Loucy (cell line): Measurements from ENCODE around the gene LRRN2.

Experiments used
- CTCF ChIP-seq: fragments of 200-600 bp; sonication (generic); conservative IDR thresholded peaks from 2 replicates; pipeline ENCODE4 v1.5.1; 2014; ENCODE audit warnings: mild to moderate bottlenecking, antibody characterized with exemption, low read length
- EZH2phosphoT487 ChIP-seq: fragments of 200-600 bp; IDR thresholded peaks from 2 replicates; pipeline ENCODE4 v1.6.1; 2018; ENCODE audit warnings: antibody characterized with exemption, mild to moderate bottlenecking, moderate library complexity, borderline replicate concordance

DNA sequence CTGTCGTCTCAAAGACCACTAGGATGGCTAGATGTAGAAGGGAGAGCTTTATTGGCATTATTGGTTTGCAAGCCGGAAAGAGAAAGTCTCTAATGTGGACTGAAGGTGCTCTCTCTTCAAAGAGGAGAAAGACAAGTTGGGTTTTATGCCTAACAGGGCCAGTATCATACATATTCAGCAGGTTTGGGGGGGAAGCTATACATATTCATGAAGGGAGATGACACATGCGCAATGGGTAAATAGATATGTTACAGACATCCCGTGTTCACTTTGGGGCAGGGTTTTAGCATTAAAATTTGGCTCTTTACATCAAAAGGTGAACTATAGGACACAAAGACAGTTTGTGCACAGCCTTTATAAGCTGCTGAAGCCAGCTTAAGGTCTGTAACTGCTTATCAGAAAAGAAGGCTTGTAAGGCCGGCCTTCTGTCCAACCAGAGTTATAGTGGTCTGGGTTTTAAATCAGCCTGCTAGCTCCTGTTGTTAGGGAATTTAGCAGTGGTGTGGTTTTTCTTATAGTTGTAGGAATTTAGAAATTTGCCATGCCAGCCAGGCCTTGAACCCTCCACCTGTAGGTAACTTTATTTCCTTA lies 46.5 kb upstream of the LRRN2 start:
- TF ChIP-seq CTCF (no peak), EZH2phosphoT487 (no peak)
